ENCODE data around the gene GAB3. TPM values are rescaled to one million over a fixed set of nuclear protein-coding genes. Genes with fewer than 3 reads are reported as not detected.

Gene GAB3
- total and polyA plus RNA-seq, 2 of the 4 experiments (the other 2 are of a cell fraction) = 2.2 to 3.7 TPM

DNA sequence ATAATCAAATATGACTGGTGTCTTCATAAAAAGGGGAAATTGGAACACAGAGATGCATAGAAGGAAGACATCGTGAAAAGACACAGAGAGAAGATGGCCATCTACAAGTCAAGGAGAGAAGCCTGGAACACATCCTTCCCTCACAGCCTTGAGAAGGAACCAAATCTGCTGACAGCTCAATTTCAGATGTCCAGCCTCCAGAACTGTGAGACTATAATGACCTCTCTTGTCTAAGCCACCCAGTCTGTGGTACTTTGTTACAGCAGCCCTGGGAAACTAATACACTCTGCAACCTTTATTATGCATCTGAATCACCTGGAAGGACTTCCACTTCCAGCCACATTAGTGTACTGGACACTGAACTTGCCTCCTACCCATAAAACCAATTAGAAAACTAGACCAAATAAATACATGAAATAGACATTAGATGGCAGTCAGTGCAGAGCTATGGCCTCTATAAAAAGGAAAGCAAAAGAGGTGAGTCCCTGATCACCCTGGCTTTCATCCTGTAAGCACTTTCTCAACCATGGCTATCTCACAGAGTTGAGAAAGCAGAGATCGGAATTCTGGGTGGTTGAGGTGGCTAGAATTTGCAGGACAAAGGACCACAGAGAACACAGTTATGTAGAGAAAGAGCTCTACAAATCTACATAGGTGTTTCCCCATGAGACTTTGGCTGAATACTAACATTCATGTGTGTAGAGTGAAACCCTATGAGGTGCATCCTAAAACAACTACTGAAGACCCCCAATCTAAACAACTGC, 25.7 kb downstream of the GAB3 start:
- intact Hi-C loops (cut with micrococcal nuclease) = no loop called here
- POLR2A ChIA-PET (ENCODE audit: unreplicated experiment) = interaction anchor here (0.6 to 0.7 kb wide), 2 partner anchors 13 to 266 kb away, joined by 3 to 6 read pairs; no protein-coding TSS in a partner anchor
- H3K4me1 ChIP-seq (ENCODE audit: control insufficient read depth, insufficient read depth, low read length) = peaks cover 20% of the 10 kb centered on the region
- H3K9me1 ChIP-seq (ENCODE audit: insufficient read depth, low read length) = peaks cover 6% of the 10 kb centered on the region; the same call in 1 of the 2 replicates
- CTCF ChIA-PET = interaction anchor here (0.6 to 1.7 kb wide), 3 partner anchors 9 to 24 kb away, joined by 3 to 8 read pairs (median 3); no protein-coding TSS in a partner anchor
- no peak overlapping the region for H2BK15ac ChIP-seq (ENCODE audit: low read depth, low read length)
- H2AK5ac ChIP-seq (ENCODE audit: low read depth, low read length) = no peak overlapping the region
- TF ChIP-seq USF2 (IDR thresholded peaks at IDR 0.05; ENCODE audit: low read depth, low read length) (no peak), MAFK (IDR thresholded peaks at IDR 0.05; ENCODE audit: low read depth, low read length) (peak; percentile 60)
- BruUV-seq (replicated peaks) = no TSS peak
- no peak overlapping the region for H3K23ac ChIP-seq (ENCODE audit: low read depth, low read length)
- H2AK9ac ChIP-seq (replicated peaks; ENCODE audit: low read depth, low read length, poor library complexity) = no peak overlapping the region
- H2AFZ ChIP-seq (replicated peaks; ENCODE audit: low read length, poor library complexity) = no peak overlapping the region
- no CpG with 5 or more reads among the region's 2 CpGs for WGBS, 2 experiments (ENCODE audit: extremely low coverage in 2 of 2, insufficient read length in 1 of 2)
- no peaks in the 10 kb centered on the region for H4K20me1 ChIP-seq (ENCODE audit: insufficient read depth, low read length)
- H3K4me2 ChIP-seq (ENCODE audit: low read depth, low read length) = no peak overlapping the region
- H2BK120ac ChIP-seq (ENCODE audit: low read depth, low read length) = no peak overlapping the region
- no peak overlapping the region for H3K4ac ChIP-seq (ENCODE audit: low read depth, low read length)
- H4K91ac ChIP-seq (ENCODE audit: insufficient read depth, low read depth, low read length) = no peak overlapping the region
- no peak overlapping the region for H4K5ac ChIP-seq (ENCODE audit: low read depth, low read length)
- H2BK20ac ChIP-seq (ENCODE audit: low read depth, low read length) = no peak overlapping the region
- H3K9me3 ChIP-seq (ENCODE audit: control insufficient read depth, insufficient read depth, low read length) = no peaks in the 10 kb centered on the region
- H2BK5ac ChIP-seq (ENCODE audit: low read depth, low read length, poor library complexity, severe bottlenecking) = no peak overlapping the region
- in situ Hi-C loops (cut with MboI; ENCODE audit: low sequenced_read_pairs) = loop anchor here (25.0 kb wide), 1 partner anchor 138 kb away; the partner anchor contains the start of gene CTAG1A
- DNase-seq (no peak), ATAC-seq (ENCODE audit: low read depth) (no peak; the same call in 1 of the 2 replicates)
- no peak overlapping the region; the same call in 1 of the 2 replicates for H3K14ac ChIP-seq (replicated peaks; ENCODE audit: low read depth, low read length)
- no peaks in the 10 kb centered on the region for H3K36me3 ChIP-seq (ENCODE audit: control insufficient read depth, insufficient read depth, low read length)
- H3K18ac ChIP-seq (ENCODE audit: low read depth, low read length) = no peak overlapping the region
- H4K8ac ChIP-seq (ENCODE audit: low read depth in 2 of 2, low read length in 2 of 2) = no peak overlapping the region
- dilution Hi-C loops (cut with HindIII; ENCODE audit: low sequenced_read_pairs, unreplicated experiment) = no loop called here
- H3K27me3 ChIP-seq (ENCODE audit: control insufficient read depth, insufficient read depth, low read length) = no peaks in the 10 kb centered on the region
- no peak overlapping the region for H3K4me3 ChIP-seq (ENCODE audit: insufficient read depth, low read depth, low read length)
- no peak overlapping the region for H3K9ac ChIP-seq (ENCODE audit: low read depth, low read length)
- no peak overlapping the region for H3K27ac ChIP-seq (ENCODE audit: insufficient read depth, low read length)
- H3K79me1 ChIP-seq (ENCODE audit: low read depth in 1 of 2, low read length in 2 of 2) = 0 out of 4 replicates have a peak, but pooled peaks cover 0 to 3% of the 10 kb centered on the region in 2 experiments
- no peak overlapping the region for H3K56ac ChIP-seq (ENCODE audit: extremely low read depth, insufficient read depth, low read length)
